ENCODE measurements around the gene ZBTB21. TPM values are rescaled to one million over a fixed set of nuclear protein-coding genes. Genes with fewer than 3 reads are reported as not detected.

The ZBTB21 gene
- 10 to 100 TPM; 30.7 to 32.9 TPM for total RNA-seq

DNA sequence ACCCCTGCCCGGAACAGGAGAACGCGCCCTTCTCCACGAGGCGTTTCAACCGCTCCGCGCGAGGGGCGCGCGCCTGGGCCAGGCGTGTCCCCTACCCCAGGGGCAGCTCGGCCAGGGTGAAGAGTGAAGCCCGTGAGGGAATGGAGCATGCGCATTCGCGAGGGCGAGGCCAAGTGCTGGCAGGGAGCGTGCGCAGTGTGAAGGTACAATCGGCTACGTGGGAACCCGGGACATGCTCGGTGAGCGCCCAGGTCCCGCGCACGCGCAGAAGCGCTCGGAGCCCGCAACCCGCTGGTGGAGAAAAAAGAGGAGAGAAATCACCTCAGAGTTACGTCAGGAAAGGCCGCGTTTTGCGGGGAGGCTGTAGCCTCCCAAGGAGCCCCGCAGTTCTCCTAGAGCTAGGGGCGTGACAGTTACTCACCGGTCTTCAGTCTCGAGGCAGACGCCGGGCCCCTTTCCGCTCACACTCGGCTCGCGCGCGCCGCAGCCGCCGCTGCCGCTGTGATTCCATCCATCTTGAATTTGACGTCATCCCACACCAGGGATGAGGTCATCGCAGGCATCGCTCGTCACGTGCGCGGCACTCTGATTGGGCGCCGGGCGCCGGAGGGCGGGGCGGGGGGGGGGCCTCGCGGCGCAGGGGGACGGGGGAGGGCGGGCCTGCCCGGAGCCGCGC lies at the start of gene ZBTB21:
Gene ZBTB21 (minus strand): TSS at position 530 of the 676 bp plus-strand sequence. CDS start 16,265 bp downstream, outside the sequence.
- Mint-ChIP-seq H3K36me3 (ENCODE audit: low read depth) (peaks cover 31% of the 10 kb centered on the region), H3K27ac (peak within 1 kb of the TSS; percentile 99), H3K27me3 (no peaks in the 10 kb centered on the region), H3K4me3 (peak within 1 kb of the TSS; percentile 93), H3K9me3 (ENCODE audit: low read depth) (peaks cover 6% of the 10 kb centered on the region), H3K4me1 (peaks cover 27% of the 10 kb centered on the region)
- ChIA-PET CTCF (interaction anchor here (0.6 to 0.9 kb wide), 3 partner anchors 54 to 408 kb away, joined by 3 read pairs; no protein-coding TSS in a partner anchor), POLR2A (interaction anchor here (0.7 kb wide), 1 partner anchor 71 kb away, joined by 3 read pairs; no protein-coding TSS in a partner anchor)
- peak; percentile 99 for DNase-seq
- intact Hi-C loops (cut with DNase I, micrococcal nuclease): loop anchor here (1.0 to 10.0 kb wide), 15 partner anchors 8 to 648 kb away; partner anchors contain the start of genes PRDM15 (in 2 of the 2), MX1 (in 1 of the 2), MX2 (in 1 of the 2) and RIPK4 (in 1 of the 2)
- peak; percentile 90 for ATAC-seq

DNA sequence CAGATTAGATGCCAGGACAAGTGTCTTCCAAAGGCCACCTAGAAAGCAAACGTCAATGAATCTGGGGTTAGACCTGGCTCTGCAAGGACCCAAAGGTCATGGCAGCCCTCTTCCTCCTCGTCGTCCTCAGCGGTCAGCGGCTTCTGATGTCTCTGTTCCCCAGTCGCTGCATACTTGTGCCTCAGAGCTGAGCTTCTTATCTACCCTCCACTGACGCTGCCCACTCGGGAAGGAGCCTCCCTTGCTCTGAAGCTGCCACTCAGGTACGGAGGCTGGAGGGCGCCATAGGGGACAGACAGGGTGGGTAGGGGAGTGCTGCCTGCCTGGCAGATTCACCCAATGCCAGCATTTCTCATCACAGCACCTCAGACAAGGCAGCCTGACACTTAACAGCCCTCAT lies 49.6 kb upstream of the ZBTB21 start:
- CTCF ChIA-PET: interaction anchor here (0.5 kb wide), 1 partner anchor 164 kb away, joined by 3 read pairs; no protein-coding TSS in a partner anchor
- no peak for ATAC-seq
- DNase-seq: no peak
- Mint-ChIP-seq H3K4me3 (no peak overlapping the region), H3K9me3 (ENCODE audit: low read depth) (no peaks in the 10 kb centered on the region), H3K36me3 (ENCODE audit: low read depth) (no peaks in the 10 kb centered on the region), H3K4me1 (peaks cover 39% of the 10 kb centered on the region), H3K27ac (no peak overlapping the region), H3K27me3 (no peaks in the 10 kb centered on the region)
- POLR2A ChIA-PET: no interaction called here
- intact Hi-C loops (cut with DNase I, micrococcal nuclease): loop anchor here (5.0 kb wide), 3 partner anchors 178 to 358 kb away; partner anchors contain the start of gene PRDM15 (in 1 of the 2)

DNA sequence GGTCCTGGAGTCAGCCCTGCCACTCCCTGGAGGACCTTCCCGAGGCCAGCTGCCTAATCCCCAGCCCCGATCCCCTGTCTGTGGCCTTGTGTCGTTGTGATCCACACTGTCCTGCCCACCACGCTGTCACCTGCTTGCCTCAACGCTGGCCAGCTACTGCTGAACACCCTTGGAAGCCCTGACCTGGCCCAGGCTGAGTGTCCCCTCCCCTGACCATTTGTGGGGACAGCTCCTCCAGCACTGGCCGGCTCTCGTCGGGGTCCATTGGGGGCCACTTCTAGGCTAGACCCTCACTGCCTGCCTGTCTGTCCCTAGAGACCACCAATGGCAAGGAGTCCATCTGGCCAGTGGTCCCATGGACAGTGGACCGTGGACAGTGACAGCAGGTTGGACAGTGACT lies 49.0 kb upstream of the ZBTB21 start:
- peaks cover 33% of the 10 kb centered on the region for H3K4me1 Mint-ChIP-seq
- no peak overlapping the region for H3K27ac Mint-ChIP-seq
- no peaks in the 10 kb centered on the region for H3K27me3 Mint-ChIP-seq
- no peak overlapping the region for H3K4me3 Mint-ChIP-seq
- ATAC-seq (no peak), DNase-seq (no peak)
- POLR2A ChIA-PET: no interaction called here
- intact Hi-C loops (cut with DNase I, micrococcal nuclease): no loop called here
- no peaks in the 10 kb centered on the region for H3K9me3 Mint-ChIP-seq (ENCODE audit: low read depth)
- CTCF ChIA-PET: interaction anchor here (0.5 kb wide), 1 partner anchor 164 kb away, joined by 3 read pairs; no protein-coding TSS in a partner anchor
- H3K36me3 Mint-ChIP-seq (ENCODE audit: low read depth): no peaks in the 10 kb centered on the region

DNA sequence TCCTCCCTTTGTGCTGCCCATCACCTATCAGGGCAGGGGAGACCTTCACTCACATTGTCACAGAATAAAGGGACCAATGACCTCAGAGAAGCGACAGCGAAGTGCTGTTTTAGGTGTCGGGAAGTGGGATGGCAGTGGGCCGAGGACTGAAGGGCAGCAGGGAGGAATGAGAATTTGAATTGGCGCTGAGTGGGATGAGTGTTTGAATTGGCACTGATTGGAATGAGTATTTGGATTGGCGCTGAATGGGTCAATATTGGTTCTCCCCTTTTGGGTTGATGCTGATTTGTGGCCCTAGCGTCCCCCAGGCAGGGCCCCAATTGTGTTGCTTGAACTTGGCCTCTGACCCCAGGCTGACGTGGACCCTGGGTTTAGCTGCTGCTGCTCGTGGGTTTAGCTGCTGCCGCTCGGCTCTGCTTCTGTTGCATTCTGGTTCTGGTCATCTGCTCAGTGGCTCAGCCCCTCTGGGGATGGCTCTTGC lies 48.5 kb upstream of the ZBTB21 start:
- ChIA-PET POLR2A (no interaction called here), CTCF (interaction anchor here (0.7 kb wide), 1 partner anchor 241 kb away, joined by 3 read pairs; no protein-coding TSS in a partner anchor)
- Mint-ChIP-seq H3K27ac (no peak overlapping the region), H3K9me3 (ENCODE audit: low read depth) (no peaks in the 10 kb centered on the region), H3K4me1 (peaks cover 28% of the 10 kb centered on the region), H3K27me3 (no peaks in the 10 kb centered on the region), H3K36me3 (ENCODE audit: low read depth) (no peaks in the 10 kb centered on the region), H3K4me3 (no peak overlapping the region)
- intact Hi-C loops (cut with DNase I, micrococcal nuclease): no loop called here
- no peak for DNase-seq
- ATAC-seq: no peak

DNA sequence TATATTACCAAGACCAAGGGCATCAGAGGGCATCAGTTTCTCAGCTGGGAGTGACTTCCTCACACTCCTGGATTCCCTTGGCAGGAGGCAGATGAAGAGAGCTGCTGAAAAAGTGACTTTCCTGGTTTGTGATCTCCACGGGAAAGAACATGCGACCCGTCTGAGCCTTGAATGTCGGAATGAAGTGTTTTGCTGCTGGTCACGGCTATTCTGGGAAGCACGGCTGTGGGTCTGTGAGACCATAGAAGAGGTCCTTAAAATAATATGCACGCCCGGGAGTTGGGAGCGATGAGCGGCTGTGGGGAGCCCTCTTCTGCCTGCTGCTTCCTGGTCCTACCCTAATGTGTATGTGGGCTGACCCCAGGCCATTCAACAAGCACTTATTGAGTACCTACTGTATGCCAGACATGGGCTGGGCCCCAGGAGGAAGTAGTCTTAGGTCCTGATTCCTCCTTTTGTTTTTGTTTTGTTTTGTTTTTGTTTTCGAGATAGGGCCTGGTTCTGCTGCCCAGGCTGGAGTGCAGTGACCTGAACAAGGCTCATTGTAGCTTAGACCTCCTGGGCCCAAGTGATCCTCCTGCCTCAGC lies 47.8 kb upstream of the ZBTB21 start:
- intact Hi-C loops (cut with DNase I, micrococcal nuclease): no loop called here
- no peaks in the 10 kb centered on the region for H3K36me3 Mint-ChIP-seq (ENCODE audit: low read depth)
- H3K27ac Mint-ChIP-seq: no peak overlapping the region
- ChIA-PET CTCF (interaction anchor here (0.6 to 0.7 kb wide), 2 partner anchors 240 to 241 kb away, joined by 3 read pairs; no protein-coding TSS in a partner anchor), POLR2A (interaction anchor here (0.6 kb wide), 1 partner anchor 51 kb away, joined by 3 read pairs; no protein-coding TSS in a partner anchor)
- no peak for DNase-seq
- ATAC-seq: no peak
- H3K4me1 Mint-ChIP-seq: peaks cover 21% of the 10 kb centered on the region
- H3K4me3 Mint-ChIP-seq: no peak overlapping the region
- no peaks in the 10 kb centered on the region for H3K27me3 Mint-ChIP-seq
- no peaks in the 10 kb centered on the region for H3K9me3 Mint-ChIP-seq (ENCODE audit: low read depth)

DNA sequence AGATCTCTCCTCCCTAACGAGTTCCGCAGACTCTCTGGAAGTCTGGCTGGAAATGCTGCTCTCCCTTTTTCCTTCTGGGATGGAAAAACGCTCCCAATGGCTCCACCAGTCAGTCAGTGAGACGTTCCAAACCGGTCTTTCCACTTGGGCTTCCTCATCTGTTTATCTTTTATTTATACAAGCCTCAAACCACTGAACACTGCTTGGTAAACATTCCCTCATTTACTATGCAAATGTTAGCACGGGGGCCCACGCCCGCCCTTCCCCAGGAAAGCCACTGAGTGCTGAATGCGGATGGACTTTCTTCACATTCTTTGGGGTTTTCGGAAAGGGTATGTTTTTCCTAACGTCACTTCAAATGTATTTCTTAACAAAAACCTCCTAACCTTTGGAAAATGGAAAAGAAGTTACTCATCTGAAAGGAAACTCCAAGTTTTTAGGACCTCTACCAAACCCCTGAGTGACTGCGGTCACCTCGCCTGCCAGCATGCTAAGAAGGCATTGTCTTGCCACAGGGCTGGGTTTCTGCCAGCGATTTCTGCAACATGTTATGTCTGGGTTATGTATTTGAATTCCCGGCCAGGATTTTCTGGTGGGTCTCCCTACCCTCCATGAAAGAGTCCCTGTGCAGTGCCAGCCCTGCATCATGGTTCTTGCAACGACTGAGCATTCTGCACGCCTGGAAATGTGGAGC lies 47.0 kb upstream of the ZBTB21 start:
- no peak overlapping the region for H3K4me3 Mint-ChIP-seq
- ChIA-PET POLR2A (no interaction called here), CTCF (interaction anchor here (0.6 kb wide), 1 partner anchor 239 kb away, joined by 3 read pairs; no protein-coding TSS in a partner anchor)
- no peaks in the 10 kb centered on the region for H3K9me3 Mint-ChIP-seq (ENCODE audit: low read depth)
- H3K4me1 Mint-ChIP-seq: peaks cover 13% of the 10 kb centered on the region
- DNase-seq (no peak), ATAC-seq (no peak)
- no peak overlapping the region for H3K27ac Mint-ChIP-seq
- H3K27me3 Mint-ChIP-seq: no peaks in the 10 kb centered on the region
- H3K36me3 Mint-ChIP-seq (ENCODE audit: low read depth): no peaks in the 10 kb centered on the region
- intact Hi-C loops (cut with DNase I, micrococcal nuclease): no loop called here

DNA sequence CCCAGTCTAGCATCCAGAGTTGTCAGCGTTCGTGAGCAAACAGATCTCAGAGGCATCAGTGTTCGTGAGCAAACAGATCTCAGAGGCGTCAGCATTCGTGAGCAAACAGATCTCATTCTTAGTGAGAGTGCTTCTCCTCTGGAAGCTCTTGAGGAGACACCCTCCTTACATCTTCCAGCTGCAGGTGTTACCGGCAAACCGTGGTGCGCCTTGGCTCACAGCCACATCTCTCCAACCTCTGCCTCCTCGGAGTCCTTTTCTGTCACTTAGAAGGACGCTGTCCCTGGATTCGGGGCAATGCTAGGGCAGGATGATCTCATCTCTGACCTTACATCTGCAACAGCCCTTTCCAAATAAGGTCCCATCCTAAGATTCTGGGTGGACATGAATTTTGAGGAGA lies 46.3 kb upstream of the ZBTB21 start:
- H3K4me3 Mint-ChIP-seq: no peak overlapping the region
- no peaks in the 10 kb centered on the region for H3K9me3 Mint-ChIP-seq (ENCODE audit: low read depth)
- intact Hi-C loops (cut with DNase I, micrococcal nuclease): no loop called here
- ChIA-PET CTCF (no interaction called here), POLR2A (no interaction called here)
- DNase-seq: no peak
- H3K36me3 Mint-ChIP-seq (ENCODE audit: low read depth): no peaks in the 10 kb centered on the region
- no peak overlapping the region for H3K27ac Mint-ChIP-seq
- H3K27me3 Mint-ChIP-seq: no peaks in the 10 kb centered on the region
- peaks cover 6% of the 10 kb centered on the region for H3K4me1 Mint-ChIP-seq
- ATAC-seq: no peak

DNA sequence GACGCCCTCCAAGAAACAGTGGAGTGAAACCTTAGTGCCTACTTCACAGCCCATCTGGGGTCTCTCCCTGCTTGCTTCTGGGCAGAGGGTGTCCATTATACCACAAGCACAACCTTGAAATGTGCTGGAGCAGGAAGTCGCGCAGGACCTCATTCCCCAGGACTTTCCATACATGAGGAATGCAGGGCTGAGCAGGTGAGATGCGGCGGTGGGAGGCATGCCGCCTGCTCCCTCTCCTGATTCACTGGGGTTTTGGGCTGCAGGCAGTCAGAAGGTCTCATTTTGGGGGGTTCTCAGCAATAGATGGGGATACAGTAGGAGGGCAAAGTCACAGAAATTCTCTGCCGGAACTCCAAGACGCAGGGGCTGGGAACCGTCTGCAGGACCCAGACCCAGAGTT lies 45.3 kb upstream of the ZBTB21 start:
- Mint-ChIP-seq H3K4me1 (no peaks in the 10 kb centered on the region), H3K27me3 (no peaks in the 10 kb centered on the region), H3K4me3 (no peak overlapping the region), H3K9me3 (ENCODE audit: low read depth) (no peaks in the 10 kb centered on the region), H3K36me3 (ENCODE audit: low read depth) (no peaks in the 10 kb centered on the region), H3K27ac (no peak overlapping the region)
- CTCF ChIA-PET: no interaction called here
- intact Hi-C loops (cut with DNase I, micrococcal nuclease): no loop called here
- no peak for ATAC-seq
- POLR2A ChIA-PET: no interaction called here
- DNase-seq: no peak

DNA sequence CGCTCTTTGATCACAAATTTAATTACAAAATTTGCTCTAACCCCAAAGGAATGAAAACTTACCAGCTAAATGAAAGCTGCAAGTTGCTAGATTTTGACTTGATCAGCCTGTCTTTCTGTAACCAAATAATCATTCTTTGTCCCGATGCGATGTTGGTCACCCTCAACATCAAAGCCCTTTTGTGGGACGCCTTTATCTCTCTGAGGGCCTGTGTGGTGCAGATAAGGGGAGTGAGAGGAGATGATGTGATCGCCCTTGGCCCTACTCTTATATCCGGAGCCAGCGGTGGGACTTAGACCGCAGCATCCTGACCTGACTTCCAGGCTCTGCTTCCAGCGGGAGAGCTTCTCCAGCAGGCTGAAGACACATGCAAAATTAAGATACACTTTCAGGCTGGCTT lies 41.6 kb upstream of the ZBTB21 start:
- no peak for ATAC-seq
- H3K4me3 Mint-ChIP-seq: no peak overlapping the region
- POLR2A ChIA-PET: no interaction called here
- H3K36me3 Mint-ChIP-seq (ENCODE audit: low read depth): no peaks in the 10 kb centered on the region
- no peaks in the 10 kb centered on the region for H3K27me3 Mint-ChIP-seq
- intact Hi-C loops (cut with DNase I, micrococcal nuclease): no loop called here
- H3K4me1 Mint-ChIP-seq: no peaks in the 10 kb centered on the region
- H3K9me3 Mint-ChIP-seq (ENCODE audit: low read depth): no peaks in the 10 kb centered on the region
- CTCF ChIA-PET: no interaction called here
- no peak overlapping the region for H3K27ac Mint-ChIP-seq
- no peak for DNase-seq

DNA sequence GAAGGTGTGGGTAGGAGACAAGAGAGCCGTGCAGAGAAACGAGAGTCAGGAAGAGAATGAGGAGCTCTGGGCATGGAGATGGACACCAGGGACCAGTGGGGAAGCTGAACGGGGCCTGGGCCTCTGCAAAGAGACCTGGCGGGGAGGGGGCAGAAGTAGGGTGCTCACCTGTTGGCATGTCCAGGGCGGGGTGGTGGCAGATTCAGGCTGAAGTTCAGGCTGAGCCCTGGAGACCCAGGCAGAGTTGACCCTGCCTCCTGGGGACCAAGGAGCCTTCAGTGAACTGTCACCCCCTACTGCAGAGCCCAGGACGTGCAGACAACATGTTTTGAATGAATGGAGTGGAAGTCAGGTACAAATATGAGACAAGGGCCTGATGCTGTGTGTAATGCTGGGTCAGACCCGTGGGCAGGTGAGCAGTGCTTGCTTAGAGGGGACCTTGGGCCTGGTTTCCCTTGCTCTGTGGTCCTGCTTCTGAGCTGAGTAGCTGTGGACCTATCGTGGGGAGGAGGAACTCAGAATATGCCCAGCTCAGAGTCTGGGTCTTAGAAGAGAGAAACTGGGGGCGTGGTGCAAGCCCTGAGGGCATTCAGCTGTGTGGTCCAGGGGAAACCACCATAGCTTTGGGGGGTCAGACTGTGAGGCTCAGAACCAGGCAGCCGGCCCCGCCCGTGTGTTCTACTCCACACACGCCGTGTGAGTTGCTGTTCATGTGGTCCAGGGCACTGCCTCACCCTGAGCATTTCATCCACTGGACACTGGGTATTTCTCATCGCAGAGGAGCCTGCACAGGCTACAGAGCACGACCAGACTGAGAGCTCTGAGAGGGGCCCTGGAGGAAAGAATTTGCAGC lies 39.6 kb upstream of the ZBTB21 start:
- DNase-seq (no peak), ATAC-seq (no peak)
- intact Hi-C loops (cut with DNase I, micrococcal nuclease): no loop called here
- Mint-ChIP-seq H3K9me3 (ENCODE audit: low read depth) (no peaks in the 10 kb centered on the region), H3K27ac (no peak overlapping the region), H3K4me3 (no peak overlapping the region), H3K27me3 (no peaks in the 10 kb centered on the region), H3K36me3 (ENCODE audit: low read depth) (no peaks in the 10 kb centered on the region), H3K4me1 (no peaks in the 10 kb centered on the region)
- CTCF ChIA-PET: interaction anchor here (1.0 kb wide), 1 partner anchor 46 kb away, joined by 3 read pairs; no protein-coding TSS in a partner anchor
- POLR2A ChIA-PET: no interaction called here

Measured in activated CD4-positive, alpha-beta T cell treated with anti-CD3 and anti-CD28 coated beads for 36 hours (primary cell).